T-helper 1 cell (primary cell): ENCODE measurements around the gene PDCL3.

Source experiments
- DNase-seq, 5 donors: peaks; one replicate each; pipeline ENCODE4 v3.0.0-alpha.2; 2012 to 2020

The PDCL3 gene

DNA sequence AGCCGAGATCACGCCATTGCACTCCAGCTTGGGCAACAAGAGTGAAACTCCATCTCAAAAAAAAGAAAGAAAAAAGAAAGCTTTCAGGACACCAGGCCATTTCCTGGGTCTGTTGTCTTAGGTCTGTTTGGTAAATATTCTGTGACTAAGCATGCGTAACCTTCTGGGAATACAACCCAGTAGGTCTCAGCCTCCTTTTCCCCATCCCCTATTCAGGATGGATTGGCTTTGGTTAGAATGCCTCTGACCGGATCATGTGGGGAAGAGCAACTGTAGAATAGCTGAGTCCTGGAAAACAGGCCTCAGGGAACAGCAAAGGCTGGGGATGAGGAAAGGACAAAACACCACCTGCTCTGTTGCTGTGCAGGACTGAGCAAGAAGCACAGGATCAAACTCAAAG, 1.6 kb upstream of the PDCL3 start:
- no peak for DNase-seq

GRCh38 chr2:100563407-100564247, 834 bp downstream of the PDCL3 start:
- no peak for DNase-seq

- DNase-seq, result peak in 1 of 5 donors; percentile 46
Measured at GRCh38 chr2:100568989-100569388, 6.2 kb downstream of the PDCL3 start.

GRCh38 chr2:100571668-100572067, 8.9 kb downstream of the PDCL3 start:
- no peak for DNase-seq

DNA sequence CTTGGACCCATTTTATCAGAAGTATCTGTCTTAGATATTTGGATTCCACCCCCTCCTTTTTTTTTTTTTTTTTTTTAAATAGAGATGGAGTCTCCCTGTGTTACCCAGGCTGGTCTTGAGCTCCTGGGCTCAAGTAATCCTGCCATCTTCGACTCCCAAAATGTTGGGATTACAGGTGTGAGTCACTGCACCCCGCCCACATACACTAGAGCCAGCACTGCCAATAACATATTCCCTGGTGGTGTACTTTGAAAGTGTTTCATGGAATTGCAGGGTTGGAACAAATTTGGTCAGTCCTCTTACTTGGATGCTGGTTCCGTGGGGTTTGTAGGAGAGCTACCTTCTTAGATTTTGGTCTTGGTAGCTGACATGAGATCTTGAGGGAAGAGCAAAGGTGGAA, 15.0 kb downstream of the PDCL3 start:
- DNase-seq, result no peak

- peak in 4 of 5 donors; percentile 41 to 79 (median 46) for DNase-seq
Measured at GRCh38 chr2:100580367-100581276, 17.8 kb downstream of the PDCL3 start.

DNA sequence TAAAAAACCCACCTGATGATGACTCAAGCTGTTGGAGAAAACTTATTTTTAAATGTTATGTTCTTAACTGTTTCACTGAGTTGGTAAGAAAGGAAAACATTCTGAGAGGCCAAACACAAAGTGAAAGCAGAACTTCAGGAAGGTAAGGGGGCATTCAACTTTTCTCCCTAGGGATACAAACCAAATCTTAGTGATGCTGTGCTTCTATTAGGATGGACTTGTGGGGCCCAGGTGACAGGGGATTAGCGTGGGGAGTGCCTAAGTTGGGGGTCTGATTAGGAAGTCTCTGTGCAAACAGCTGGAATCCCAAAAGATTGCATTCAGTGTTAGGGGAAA, 18.5 kb downstream of the PDCL3 start:
- DNase-seq, result no peak

DNA sequence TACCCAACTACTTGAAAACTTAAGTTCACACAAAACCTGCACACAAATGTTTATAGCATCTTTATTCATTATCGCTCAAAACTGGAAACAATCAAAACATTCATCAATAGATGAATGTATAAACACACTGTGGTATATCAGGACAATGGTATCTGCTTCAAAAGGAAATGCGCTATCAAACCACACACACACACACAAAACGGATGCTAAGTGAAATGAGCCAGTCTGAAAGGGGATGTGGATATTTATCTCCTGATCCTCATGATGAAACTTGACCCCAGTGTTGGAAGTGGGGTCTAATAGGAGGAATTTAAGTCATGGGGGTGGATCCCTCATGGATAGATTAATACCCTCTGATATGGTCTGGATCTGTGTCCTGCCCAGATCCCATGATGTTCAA, 22.0 kb downstream of the PDCL3 start:
- DNase-seq, result peak in 1 of 5 donors; percentile 21

DNA sequence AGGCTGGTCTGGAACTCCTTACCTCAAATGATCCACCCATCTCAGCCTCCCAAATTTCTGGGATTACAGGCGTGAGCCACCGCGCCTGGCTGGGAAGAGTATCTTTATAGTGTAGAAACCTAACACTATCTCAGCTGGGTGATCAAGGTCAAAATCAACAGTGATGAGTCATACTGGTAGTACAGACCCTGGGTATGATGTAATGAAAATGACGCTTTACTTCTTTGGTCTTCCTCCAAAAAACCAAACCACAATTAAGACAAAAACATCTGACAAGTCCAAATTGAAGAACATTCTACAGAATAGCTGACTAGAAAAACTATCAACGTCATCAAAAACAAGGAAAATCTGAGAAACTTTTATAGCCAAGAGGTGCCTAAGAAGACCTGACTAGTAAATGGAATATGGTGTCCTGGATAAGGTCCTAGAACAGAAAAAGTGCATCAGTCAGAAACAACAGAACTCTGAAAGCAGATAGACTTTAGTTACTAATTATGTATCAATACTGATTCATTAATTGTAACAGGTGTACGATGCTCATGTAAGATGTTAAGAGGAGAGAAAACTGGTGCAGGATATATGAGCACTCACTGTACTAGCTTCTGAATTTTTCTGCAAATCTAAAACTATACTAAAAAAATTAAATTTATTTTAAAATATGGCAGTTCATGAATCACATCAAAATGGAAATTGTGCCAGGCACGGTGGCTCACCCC, 25.4 kb downstream of the PDCL3 start:
- DNase-seq, result peak in 1 of 5 donors; percentile 86

DNA sequence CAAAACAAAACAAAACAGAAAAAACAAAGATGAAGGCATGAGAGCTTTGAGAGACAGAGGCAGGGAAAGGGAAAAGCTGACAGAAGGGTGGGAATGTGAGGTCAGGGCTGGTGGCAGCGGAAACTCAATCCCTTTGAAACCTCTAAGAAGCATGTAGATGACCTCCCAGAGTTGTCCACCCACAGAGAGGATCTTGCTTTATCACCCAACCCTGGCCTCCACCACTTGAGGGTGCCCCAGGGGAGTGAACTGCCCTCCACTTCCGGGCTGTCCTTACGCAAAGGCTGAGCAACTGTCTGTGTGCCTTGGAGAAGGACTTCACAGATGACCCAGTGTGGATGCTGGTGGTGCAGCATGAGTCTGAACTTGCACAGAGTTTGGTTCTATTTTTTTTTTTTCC, 26.7 kb downstream of the PDCL3 start:
- no peak for DNase-seq

- DNase-seq, result no peak
Measured at GRCh38 chr2:100592226-100592625, 29.4 kb downstream of the PDCL3 start.

DNA sequence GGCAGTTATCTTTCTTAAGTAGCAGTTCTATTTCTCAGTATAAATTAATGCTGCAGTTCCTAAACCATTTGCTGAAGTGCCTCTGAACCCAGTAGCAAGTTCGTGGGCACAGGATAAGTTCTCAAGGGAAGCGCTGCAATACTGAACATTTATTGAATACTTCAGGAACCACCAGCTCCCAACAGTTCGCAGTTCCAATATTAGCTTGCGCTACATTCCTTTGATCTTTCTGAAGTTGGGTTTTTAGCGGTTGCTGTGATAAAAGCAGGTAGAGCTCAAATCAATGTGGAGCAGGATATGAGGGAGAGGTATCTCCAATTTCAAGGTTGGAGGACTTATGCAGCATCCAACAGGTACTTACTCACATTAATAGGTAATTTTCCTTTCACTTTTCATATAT, 33.7 kb downstream of the PDCL3 start:
- no peak for DNase-seq

GRCh38 chr2:100599566-100599965, 36.8 kb downstream of the PDCL3 start:
- no peak for DNase-seq

- no peak for DNase-seq
Measured at GRCh38 chr2:100601661-100602060, 38.9 kb downstream of the PDCL3 start.

DNA sequence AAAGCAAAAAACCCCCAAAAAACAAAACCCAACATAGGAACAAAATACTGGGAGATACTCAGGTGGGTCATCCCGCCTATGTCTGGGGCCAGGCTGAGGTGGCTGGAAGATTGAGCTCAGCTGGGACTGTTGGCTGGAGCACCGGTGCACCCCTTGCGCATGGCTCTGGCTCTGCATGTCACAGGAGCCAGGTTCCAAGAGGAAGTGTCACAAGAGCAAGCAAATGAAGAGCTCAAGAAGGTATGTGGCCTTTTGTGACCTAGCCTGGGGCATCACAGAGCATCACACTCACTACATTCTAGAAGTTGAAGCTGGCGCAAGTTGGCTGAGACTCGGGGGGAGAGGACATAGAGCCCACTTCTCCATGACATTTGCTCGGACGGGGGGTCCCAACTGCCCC, 40.6 kb downstream of the PDCL3 start:
- no peak for DNase-seq

- no peak for DNase-seq
Measured at GRCh38 chr2:100603948-100604633, 41.3 kb downstream of the PDCL3 start.

DNA sequence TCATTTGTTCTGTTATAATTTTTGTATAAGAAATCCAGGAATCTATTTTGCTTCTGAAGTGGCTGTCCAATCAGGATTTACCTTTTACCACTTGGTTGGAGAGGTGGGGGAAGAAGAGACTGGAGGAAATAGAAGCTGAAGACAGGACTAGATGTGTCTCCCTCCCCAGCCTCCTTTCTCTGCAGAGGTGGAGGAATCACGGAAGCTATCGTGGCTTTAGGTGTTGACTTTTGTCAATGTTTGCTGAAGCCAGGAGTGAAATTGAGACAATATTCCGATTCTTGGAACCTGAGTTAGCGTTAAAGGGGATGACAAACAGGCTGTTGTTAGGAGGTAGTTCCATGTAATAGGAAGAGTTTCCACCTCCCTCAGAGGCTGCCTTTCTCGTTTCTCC, 43.5 kb downstream of the PDCL3 start:
- no peak for DNase-seq

DNA sequence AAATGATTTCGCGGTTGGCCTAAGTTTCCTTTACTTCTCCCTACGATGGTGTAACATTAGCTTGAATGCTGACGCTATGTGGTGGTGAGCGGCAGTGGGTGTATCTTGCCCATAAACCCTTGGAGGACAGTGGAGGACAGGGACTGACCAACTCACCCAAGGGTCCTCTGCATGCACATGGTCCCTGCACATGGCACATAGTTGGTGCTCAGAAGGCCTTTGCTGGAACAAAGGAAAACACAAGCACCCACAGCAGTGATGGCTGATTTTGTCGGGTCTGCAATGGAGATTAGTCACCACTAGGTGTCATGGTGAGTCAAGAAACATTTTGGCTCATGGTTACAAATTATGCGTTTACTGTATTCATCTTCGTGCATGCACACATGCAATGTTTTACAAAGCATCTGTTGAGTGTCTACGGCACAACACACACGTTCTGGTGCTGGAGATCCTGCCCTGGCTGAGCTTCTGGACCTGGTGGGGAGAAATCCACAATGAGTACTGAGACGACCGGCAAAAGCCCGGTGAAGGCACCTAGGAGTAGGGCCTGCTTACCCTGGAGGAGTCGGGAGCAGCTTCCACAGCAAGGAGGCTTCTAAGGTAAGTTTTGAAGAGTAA, 44.0 kb downstream of the PDCL3 start:
- DNase-seq, result peak in 2 of 5 donors; percentile 15 to 25

- peak; percentile 23 to 70 (median 58) for DNase-seq
Measured at GRCh38 chr2:100610381-100610831, 47.6 kb downstream of the PDCL3 start.

DNA sequence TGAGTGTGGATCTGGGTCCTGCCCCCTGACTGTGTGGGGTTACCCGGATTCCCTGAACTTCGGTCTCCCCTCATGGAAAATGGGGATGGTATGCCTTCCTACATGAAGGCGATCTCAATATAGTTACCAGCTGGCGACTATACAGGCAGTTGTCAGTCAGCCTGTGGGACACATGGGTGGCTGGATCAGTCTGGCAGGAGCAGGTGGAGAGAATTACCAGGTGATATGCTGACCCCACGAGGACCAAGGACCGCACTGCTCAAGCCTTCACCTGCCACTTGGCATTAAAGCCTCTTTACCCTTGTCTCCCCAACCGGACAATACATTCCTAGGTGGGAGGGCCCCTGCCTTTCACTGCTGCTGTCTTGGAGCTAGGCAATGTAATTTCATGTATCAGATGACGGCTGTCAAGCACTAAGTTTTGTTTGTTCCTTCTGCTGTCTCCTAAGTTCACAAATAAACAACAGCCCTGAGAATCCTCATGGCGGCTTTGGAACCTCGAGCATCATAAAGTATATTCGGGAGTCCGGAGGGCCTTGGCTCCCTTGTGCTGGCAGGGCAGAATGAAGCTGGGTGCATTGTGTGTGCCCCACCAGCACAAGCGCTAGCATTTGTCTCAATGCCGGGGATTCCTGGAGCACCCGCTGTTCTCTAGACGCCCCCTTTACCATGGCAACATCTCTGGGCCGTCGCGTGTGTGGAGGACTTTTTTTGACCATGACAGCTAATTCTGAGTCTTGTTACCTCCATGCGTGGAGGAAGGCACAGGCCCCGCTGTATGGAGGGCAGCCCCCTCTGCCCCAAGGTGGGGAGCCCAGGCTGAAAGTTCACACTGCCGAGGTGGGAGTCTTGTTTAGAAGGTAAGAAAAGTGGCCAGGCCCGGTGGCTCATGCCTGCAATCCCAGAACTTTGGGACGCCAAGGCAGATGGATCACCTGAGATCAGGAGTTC, 48.6 kb downstream of the PDCL3 start:
- no peak for DNase-seq
